ACHN (cell line): ENCODE measurements around the gene TRIM24.
"Not testable (repeated sequence)": the region's sequence is repeated elsewhere in the genome, so short reads cannot be mapped to it uniquely, and the experiment has no call there.

ENCODE experiments used
- DNase-seq: peaks from one replicate; pipeline ENCODE4 v3.0.0-alpha.2; 2015
- in situ Hi-C: cut with HindIII; loops from 2 replicates; pipeline ENCODE4 v1.10.0; 2017; ENCODE audit warnings: low sequenced_read_pairs, low pct_ligation_motif_present, low pct_unique_long_range_greater_than_20kb

TRIM24 gene

DNA sequence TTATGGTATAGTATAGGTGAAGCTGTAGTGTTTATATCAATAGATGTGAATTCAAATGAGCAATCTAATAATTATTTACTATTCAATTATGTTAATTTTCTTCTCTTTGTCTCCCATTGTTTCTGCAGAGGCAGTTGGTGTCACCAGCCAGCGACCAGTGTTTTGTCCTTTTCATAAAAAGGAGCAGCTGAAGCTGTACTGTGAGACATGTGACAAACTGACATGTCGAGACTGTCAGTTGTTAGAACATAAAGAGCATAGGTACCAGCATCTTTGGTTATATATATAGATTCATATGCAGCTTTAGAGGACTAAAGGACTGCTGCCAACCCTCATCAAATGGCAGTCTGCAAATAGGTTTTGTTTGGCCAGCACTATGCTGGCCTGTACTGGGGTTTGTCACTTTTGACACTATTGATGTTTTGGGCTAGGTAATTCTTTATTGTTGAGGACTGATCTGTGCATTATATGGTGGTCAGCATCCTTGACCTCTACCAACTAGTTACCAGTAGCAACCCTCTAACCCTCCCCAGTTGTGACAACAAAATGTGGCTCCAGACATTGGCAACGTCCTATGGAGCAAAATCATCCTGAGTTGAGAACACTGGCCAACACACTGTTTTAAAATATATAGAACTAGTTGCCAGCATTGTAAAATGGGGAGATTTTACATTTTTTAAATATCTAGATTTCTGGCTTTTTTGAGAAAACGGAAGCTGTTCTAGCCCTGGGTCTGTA lies 59.2 kb downstream of the TRIM24 start:
- DNase-seq = no peak
- in situ Hi-C loops = no loop called here

DNA sequence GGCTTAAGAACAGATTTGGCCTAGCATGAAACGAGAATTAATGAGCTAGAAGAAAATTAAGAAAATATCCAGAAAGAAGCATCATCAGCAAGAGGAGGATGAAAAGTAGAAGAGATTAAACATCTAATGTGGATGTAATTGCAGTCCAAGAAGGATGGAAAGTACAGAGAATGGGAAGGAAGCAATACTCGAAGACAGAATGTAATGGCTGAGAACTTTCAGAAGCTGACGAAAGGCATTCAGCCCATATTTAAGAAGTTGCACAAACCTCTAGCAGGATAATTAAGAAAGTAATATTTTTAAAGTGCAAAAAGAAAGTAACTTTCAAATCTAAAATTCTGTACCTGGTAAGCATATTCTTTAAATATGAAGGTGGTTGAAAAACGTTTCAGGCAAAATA lies 60.7 kb downstream of the TRIM24 start:
- DNase-seq = no peak
- in situ Hi-C loops = no loop called here

DNA sequence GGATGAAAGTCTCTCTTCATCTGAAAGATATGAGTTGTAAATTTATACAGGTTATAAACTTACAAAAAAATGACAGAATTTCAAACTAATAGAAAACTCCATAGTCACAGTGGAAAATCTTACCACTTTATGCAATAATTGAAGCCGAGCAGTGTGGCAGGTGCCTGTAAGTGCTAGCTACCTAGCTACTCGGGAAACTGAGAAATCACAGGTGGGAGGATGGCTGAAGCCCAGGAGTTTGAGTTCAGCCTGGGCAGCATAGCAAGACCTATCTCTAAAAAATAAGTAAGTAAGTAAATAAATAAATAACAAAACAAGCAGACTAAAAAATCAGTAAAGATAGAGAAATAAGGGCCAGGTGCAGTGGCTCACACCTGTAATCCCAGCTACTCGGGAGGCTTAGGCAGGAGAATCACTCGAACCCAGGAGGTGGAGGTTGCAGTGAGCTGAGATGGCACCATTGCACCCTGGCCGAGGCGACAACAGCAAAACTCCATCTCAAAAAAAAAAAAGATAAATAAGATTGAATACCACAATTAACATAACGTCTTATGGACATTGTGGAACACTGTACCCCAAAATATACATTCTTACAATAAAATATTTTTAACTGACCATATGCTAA lies 61.9 kb downstream of the TRIM24 start:
- in situ Hi-C loops = no loop called here
- DNase-seq = no peak

DNA sequence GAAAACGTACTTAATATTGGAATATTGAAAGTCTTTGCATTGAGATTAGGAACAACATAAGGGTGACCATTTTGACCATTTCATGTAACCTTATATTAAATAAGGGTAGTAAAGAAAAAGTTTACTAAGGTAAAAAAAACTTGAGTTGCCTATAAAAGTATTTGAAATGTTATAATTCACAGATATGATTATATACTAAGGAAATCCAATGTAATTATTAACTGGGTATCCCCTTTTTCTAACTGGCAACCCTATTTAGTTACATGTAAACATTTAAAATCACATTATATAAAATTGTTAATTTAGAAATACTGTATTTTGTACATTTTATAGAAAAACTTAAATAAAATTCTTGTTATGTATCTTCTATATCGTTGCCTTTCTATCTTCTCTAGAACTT lies 64.2 kb downstream of the TRIM24 start:
- in situ Hi-C loops = no loop called here

DNA sequence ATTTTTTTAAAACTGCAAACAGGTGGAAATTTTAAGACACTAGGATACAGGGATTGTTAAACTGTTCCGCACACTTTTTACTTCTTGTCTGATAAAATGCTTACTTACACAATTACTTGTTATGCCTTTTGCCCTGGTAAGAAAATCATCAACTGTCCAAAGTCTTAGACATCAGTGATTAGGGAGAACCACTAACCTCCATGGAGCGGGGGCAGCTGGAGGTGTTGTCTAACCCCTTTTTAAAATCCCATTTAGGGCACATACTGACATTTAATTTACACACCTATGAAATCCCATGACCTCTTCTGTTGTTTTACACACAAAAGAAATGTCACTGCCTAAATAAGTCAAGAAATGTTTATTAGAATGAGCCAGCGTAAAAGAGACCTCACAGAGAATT lies 65.7 kb downstream of the TRIM24 start:
- DNase-seq = no peak
- in situ Hi-C loops = no loop called here

More for the DNA sequence above, 64.2 kb downstream of the TRIM24 start:
- no peak for DNase-seq

DNA sequence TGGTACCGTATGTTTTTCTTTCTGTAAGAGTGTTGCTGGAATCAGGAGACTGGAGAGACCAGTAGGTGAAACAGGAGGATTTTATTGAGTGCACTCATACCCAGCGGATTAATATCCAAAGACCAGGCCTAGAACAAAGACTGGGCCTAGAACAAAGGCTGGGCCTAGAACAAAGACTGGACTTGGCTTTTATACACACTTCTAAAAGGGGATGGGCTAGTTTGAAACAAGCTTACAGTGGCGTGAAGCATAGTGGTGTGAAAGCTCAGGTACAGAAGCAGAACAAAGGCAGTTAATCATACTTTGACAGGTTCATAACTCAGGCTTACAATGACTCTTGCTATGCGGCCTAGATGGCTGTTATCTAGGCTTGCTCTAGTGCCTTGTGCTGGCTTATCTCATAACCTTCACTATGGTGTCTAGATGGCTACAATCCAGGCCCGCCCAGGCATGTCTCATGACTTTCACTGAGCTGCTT lies 67.7 kb downstream of the TRIM24 start:
- DNase-seq = peak; percentile 24
- in situ Hi-C loops = no loop called here

DNA sequence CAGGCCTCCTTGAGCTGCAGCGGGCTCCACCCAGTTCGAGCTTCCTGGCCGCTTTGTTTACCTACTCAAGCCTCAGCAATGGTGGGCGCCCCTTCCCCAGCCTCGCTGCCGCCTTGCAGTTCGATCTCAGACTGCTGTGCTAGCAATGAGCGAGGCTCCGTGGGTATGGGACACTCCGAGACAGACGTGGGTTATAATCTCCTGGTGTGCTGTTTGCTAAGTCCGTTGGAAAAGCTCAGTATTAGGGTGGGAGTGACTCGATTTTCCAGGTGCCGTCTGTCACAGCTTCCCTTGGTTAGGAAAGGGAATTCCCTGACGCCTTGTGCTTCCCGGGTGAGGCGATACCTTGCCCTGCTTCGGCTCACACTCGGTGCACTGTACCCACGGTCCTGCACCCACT lies 76.8 kb downstream of the TRIM24 start:
- in situ Hi-C loops, DNase-seq: not testable (repeated sequence)

DNA sequence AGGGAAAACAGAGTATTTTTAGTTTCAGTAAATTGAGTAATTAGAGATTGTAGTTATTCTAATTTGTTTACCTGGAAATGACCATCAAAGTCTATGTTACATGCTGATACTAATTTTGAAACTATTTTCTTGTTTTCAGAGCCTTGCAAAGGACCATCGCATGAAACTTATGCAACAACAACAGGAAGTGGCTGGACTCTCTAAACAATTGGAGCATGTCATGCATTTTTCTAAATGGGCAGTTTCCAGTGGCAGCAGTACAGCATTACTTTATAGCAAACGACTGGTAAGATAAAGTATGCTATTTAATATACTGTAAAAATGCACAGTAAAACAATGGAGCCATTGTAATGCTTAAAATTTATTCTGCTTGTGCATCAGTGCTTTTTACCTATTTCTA lies 78.5 kb downstream of the TRIM24 start:
- no peak for DNase-seq
- in situ Hi-C loops = no loop called here

DNA sequence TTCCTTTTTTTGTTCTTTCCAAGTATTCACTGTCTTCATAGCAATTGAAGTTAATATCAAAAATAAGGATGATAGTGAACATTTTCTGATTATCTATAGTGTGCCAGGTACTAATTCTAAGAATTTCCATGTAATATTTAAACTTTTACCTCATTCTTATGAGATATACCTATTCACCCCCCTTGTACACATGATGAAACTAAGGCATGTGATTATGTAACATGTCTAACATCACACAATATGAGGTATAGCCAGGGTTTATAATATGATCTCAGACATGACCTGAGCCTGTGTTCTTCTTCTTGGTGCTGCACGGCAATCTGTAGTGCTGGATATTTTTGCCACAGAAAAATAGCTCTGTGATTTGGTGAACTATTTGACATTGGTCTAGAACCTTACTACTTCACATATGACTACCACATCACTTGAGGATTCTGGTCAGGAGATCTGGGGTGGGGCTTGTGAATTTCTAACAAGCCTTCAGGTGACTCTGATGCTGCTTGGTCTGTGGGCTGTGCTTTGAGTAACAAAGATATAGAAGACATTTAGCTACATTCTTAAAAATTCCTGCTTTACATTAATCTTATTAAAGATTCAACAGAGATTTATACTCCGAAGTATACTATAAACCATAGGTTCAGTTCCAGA lies 79.1 kb downstream of the TRIM24 start:
- DNase-seq = no peak
- in situ Hi-C loops = no loop called here

DNA sequence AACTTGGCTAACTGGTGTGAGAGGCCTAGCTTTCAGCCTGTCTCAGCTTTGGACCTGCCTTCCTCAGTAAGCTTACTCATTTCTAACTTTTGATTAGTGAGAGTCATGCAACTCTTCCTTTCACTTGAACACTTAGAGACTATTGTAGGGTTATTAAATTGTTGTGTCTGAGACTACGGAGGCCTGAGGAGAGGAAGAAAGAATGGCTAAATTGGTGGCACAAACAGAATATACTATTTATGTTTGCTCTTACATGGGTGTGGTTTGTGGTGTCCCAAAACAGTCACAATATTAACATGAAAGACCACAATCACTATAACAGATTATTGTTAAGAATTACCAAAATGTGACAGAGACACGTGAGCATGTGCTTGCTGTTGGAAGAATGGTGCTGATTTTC lies 82.1 kb downstream of the TRIM24 start:
- in situ Hi-C loops = no loop called here
- DNase-seq = no peak

DNA sequence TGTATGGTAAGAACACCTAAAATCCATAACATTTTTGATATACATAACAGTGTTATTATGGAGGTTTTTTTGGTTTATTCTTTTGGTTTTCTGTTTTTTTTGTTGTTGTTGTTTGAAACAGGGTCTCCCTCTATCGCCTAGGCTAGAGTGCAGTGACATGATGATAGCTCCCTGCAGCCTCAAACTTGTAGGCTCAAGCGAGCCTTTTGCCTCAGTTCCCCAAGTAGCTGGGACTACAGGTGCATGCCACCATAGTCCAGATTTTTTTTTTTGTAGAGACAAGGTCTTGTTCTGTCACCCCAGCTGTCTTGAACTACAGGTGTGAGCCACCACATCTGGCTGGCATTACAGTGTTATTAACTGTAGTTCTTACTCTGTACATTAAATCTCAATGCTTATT lies 83.7 kb downstream of the TRIM24 start:
- no peak for DNase-seq
- in situ Hi-C loops = no loop called here

DNA sequence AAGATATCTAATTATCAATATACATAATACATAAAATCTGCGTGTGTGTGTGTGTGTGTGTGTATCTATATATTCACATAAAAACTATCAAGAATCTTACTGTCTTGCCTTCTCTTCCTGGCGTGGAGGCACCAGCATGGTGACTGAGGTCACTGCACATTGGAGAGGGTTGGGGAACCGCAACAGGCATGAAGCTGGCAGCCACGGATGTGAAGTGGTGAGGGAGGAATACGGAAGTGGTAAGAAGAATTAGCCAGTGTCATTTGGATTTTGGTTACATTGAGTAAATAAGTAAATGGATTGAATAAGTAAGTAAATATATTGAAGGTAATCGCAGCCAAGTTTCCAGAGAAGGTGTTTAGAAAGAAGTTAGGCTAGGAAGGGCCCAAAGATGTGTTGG lies 85.1 kb downstream of the TRIM24 start:
- no peak for DNase-seq
- in situ Hi-C loops = no loop called here

DNA sequence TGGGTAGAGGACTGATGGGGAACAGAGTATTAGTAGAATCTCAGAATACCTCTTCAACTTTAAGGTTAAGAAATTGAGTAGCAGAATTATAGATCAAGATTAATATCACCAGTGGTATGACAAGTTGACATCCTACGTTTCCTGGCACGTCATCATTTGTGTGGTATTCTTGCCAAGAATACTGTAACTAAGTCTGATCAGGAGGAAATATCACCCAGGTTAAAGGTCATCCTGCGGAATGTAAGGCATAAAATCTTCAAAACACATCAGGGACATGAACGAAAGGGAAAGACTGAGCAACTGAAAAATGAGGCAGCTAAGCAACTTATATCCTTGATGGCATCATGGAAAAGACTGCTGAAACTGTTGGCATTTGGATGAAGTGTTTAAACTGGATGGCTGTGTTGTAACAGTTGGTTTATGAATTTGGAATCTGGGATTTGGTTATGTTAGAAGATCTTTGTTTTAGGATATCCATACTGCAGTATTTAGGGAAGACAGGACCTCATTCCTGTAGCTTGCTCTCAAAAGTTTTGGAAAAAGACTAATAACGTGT lies 86.1 kb downstream of the TRIM24 start:
- in situ Hi-C loops = no loop called here
- no peak for DNase-seq

DNA sequence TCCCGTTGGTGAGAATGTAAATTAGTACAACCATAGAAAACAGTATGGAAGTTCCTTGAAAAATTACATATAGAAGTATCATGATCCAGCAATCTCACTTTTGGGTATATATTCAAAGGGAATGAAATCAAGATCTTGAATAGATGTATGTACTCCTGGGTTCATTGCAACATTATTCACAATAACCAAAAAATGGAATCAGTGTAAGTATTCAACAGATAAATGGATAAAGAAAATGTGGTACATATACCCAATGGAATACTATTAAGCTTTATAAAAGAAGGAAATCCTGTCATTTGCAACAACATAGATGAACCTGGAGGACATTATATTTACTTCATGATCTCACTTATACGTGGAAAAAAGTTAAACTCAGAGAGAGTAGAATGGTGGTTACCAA lies 86.8 kb downstream of the TRIM24 start:
- no peak for DNase-seq
- in situ Hi-C loops = no loop called here

DNA sequence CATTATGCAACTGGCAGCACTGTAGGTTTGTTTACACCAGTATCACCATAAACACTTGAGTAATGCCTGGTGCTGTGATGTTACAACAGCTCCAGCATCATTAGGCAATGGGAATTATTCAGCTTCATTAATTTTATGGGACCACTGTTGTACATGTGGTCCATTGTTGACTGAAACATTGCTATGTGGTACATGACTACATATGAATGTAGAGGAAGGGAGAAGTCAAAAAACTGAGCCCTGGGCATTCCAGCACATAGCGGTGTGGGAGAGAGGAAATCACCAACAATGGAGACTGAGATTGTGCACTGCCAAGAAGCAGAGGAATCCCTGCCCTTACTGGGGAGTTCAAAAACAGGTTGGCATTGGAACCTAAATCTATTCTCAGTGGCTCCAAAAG lies 89.0 kb downstream of the TRIM24 start:
- no peak for DNase-seq
- in situ Hi-C loops = no loop called here

DNA sequence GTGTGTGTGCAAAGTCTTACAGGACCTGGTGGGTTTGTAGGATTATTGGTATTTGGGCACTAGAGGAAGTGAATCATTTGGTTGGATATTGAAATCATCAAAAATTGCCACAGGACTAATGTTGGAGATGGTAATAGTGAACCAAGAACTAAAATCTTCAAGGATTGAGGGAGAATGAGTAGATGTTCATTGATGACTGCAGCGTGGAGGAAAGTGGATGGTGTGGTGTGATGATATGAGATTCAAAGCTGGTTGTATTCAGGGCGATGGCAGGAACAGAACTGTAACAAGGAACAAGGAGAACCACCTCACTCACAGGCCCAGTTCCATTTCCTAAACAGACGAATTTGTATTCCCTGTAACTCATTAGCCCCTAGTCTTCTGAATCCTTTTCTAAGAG lies 90.3 kb downstream of the TRIM24 start:
- in situ Hi-C loops = no loop called here

DNA sequence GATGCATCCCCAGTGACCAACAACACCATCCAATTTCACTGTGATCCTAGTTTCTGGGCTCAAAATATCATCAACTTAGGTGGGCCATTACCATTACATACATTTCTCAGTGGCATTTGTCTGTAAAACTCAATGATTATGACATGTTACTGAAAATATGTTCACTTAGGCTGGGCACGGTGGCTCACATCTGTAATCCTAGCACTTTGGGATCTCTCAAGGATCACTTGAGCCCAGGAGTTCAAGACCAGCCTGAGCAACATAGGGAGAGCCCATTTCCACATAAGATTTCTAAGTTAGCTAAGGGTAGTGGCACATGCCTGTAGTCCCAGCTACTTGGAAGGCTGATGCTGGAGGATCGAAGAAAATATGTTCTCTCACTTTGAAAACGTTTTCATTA lies 91.0 kb downstream of the TRIM24 start:
- no peak for DNase-seq
- in situ Hi-C loops = no loop called here

More for the DNA sequence above, 90.3 kb downstream of the TRIM24 start:
- DNase-seq = no peak

DNA sequence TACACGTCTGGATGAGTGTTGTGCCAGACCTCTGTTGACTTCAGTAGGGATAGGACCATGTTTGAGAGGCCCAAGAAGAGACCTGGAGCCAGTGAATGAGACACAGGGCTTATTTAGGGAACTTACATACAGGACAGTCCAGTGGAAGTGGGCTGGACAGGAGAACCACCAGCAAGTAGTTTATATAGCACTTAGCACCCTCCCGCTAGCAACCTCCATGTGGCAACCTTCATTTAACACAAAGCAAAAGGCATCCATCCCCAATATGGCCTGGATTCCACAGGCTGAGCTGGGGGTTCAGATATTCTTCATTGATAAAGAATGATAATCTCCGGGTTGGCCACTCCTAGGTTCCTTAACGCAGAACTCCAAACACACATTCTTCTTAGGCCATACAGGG lies 93.7 kb downstream of the TRIM24 start:
- in situ Hi-C loops = no loop called here
- no peak for DNase-seq

DNA sequence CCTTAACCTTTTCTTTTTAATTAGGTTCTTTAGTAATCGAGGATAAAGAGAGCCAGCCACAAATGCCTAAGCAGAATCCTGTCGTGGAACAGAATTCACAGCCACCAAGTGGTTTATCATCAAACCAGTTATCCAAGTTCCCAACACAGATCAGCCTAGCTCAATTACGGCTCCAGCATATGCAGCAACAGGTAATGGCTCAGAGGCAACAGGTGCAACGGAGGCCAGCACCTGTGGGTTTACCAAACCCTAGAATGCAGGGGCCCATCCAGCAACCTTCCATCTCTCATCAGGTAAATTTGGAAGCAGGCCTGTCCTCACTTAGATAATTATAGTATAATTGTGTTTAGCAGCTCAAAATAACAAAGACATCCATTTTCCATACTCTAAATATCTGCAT lies 94.6 kb downstream of the TRIM24 start:
- in situ Hi-C loops = no loop called here
- no peak for DNase-seq

DNA sequence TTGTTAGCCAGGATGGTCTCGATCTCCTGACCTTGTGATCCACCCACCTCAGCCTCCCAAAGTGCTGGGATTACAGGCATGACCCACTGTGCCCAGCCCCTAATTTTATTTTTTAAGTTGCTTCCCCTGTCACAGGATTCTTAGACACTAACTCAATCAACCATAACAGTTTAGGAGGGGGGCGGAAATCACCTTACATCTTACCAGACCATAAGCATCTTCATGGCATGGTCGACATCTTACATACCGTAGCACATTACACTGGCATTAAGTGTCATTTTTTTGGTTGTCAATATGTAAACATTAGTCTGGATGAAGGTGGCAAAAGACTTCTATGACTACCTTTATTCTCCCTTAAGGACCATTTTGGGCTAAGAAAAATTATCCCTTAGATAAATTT lies 95.6 kb downstream of the TRIM24 start:
- in situ Hi-C loops = no loop called here
- DNase-seq = no peak
